IPS-18a (cell line): Measurements from ENCODE around the gene CCDC38.

Source experiments
- H3K27ac ChIP-seq: one replicate; pipeline ENCODE4 v1.5.1; 2013; ENCODE audit warnings: low read length
- H3K27me3 ChIP-seq: one replicate; pipeline ENCODE4 v1.6.1; 2013; ENCODE audit warnings: mild to moderate bottlenecking, low read length; ENCODE audit not compliant: control insufficient read depth, insufficient read depth
- H3K36me3 ChIP-seq: one replicate; pipeline ENCODE4 v1.6.1; 2013; ENCODE audit warnings: low read depth, low read length; ENCODE audit not compliant: control insufficient read depth
- H3K4me1 ChIP-seq: one replicate; pipeline ENCODE4 v1.6.1; 2013; ENCODE audit warnings: low read depth, low read length; ENCODE audit not compliant: control insufficient read depth
- H3K4me3 ChIP-seq: one replicate; pipeline ENCODE4 v1.5.1; 2013; ENCODE audit warnings: low read length
- H3K9ac ChIP-seq: one replicate; pipeline ENCODE4 v1.6.1; 2013; ENCODE audit warnings: mild to moderate bottlenecking, low read length, moderate library complexity
- H3K9me3 ChIP-seq: one replicate; pipeline ENCODE4 v1.6.1; 2013; ENCODE audit warnings: low read depth, low read length; ENCODE audit not compliant: control insufficient read depth

The CCDC38 gene

DNA sequence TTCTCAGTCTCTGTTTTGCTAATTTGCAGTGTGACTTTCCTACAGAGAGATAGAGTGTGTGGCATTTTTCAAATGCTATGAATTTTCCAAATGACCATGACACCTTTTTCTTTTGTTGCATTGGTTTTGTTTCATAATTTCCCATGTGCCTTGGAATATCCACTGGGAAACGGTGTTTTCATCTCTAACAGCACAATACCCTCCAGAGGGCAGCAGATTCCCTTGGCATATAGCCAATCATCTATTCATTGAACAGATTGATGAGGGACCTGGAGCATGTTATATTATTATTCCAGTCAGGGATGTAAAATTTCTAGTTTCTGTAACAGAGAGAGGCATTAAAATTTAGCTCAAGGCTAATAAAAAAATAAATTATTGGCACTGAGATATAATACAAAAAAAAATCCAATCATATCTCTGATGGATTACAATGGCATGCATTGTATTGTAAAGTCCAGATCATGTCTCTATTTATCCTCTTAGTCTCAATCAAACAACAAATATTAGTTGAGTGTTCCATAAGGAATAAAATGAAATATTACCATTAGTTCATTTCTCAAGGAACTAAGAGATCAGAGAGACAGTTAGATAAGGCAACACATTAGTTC is 122.2 kb downstream of the CCDC38 start:
- Histone ChIP-seq H3K27me3 (no peaks in the 10 kb centered on the region), H3K4me1 (no peaks in the 10 kb centered on the region), H3K36me3 (no peaks in the 10 kb centered on the region), H3K4me3 (no peak overlapping the region), H3K9me3 (no peaks in the 10 kb centered on the region), H3K9ac (no peak overlapping the region), H3K27ac (no peak overlapping the region)
